ENCODE results near the gene H2AZ2.
"Not testable (repeated sequence)": the region's sequence is repeated elsewhere in the genome, so short reads cannot be mapped to it uniquely, and the experiment has no call there.

H2AZ2 gene

GRCh38 chr7:44811571-44811970, 36.3 kb downstream of the H2AZ2 start:
- DNase-seq, result no peak

DNA sequence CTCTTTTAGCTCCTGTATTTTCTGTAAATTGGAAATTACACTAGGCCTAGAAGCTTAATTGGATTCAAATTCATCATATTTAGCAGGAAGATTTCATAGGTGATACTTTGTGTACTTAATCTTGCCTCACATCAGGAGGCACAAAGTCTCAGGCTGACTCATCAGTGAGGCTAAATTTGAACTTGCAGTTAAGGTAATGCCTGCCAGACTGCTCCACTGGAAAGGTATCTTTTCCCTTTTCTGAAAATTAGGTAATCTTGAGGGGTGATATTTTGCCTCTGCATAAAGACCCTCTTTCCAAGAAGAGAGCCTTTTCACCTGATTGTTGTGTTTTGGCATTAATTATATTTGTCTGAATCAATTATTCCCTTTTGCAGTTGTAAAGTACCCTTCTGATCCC, 36.8 kb downstream of the H2AZ2 start:
- DNase-seq, result no peak

GRCh38 chr7:44808914-44809393, 38.9 kb downstream of the H2AZ2 start:
- no peak for DNase-seq

DNA sequence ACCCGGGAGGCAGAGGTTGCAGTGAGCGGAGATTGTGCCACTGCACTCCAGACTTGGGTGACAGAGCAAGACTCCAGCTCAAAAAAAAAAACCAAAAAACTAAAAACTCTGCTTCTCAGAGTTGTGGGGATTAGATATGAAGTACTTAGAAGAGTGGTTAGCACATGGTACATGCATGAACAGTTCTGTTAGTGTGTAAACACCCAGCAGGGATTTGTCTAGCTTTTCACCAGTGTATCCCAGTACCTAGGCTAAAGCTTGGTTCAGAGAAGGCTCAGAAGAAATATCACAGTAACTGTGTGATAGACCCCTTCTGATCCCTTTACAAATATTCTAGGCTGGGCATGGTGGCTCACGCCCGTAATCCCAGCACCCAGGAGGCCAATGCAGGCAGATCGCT, 41.9 kb downstream of the H2AZ2 start:
- no peak for DNase-seq

DNA sequence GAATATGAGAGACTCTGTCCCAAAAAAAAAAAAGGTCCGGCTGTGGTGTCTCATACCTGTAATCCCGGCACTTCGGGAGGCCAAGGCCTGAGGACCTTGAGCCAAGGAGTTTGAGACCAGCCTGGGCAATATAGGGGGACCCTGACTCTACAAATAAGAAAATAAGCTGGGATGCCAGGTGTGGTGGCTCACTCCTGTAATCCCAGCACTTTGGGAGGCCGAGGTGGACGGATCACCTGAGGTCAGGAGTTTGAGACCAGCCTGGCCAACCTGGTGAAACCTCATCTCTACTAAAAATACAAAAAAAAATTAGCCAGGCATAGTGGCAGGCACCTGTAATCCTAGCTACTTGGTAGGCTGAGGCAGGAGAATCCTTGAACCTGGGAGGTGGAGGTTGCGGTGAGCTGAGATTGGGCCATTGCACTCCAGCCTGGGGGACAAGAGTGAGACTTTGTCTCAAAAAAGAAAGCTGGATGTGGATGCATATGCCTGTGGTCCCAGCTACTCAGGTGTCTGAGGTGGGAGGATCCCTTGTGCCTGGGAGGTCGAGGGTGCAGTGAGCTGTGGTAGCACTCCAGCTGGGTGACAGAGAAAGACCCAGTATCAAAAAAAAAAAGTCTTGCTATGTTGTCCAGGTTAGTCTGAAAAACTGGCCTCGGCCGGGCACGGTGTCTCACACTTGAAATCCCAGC, 43.9 kb downstream of the H2AZ2 start:
- DNase-seq, result not testable (repeated sequence)

DNA sequence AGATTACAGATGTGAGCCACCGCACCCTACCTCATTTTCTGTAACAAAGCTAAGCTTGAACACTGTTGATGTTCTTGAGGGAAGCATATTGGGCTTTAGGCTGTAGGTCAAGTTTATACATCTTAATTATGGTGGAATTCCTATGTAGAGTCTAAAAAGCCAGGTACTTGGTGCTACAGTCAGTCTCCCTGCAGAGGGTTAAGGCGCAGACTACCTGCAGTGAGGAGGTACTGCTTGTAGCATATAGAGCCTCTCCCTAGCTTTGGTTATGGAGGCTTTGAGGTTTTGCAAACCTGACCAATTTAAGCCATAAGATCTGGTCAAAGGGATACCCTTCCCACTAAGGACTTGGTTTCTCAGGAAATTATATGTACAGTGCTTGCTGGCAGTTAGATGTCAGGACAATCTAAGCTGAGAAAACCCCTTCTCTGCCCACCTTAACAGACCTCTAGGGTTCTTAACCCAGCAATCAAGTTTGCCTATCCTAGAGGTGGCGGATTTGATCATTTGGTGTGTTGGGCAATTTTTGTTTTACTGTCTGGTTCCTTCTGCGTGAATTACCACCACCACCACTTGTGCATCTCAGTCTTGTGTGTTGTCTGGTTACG, 45.4 kb downstream of the H2AZ2 start:
- no peak for DNase-seq

GRCh38 chr7:44801890-44802289, 46.0 kb downstream of the H2AZ2 start:
- no peak for DNase-seq

DNA sequence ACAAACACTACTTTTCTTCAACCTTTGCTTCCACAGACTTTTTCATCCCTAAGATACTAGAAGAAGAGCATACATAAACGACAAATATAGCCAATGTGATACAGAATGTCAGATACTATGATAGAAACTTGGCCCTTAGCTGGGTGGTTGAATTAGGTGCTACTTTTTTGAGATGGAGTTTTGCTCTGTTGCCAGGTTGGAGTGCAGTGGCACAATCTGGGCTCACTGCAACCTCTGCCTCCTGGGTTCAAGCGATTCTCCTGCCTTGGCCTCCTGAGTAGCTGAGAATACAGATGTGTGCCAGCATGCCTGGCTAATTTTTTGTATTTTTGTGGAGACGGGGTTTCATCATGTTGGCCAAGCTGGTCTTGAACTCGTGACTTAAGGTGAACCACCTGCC, 47.9 kb downstream of the H2AZ2 start:
- DNase-seq, result no peak

- DNase-seq, result no peak
These were observed 49.1 kb downstream of the H2AZ2 start for GRCh38 chr7:44798649-44799305.

DNA sequence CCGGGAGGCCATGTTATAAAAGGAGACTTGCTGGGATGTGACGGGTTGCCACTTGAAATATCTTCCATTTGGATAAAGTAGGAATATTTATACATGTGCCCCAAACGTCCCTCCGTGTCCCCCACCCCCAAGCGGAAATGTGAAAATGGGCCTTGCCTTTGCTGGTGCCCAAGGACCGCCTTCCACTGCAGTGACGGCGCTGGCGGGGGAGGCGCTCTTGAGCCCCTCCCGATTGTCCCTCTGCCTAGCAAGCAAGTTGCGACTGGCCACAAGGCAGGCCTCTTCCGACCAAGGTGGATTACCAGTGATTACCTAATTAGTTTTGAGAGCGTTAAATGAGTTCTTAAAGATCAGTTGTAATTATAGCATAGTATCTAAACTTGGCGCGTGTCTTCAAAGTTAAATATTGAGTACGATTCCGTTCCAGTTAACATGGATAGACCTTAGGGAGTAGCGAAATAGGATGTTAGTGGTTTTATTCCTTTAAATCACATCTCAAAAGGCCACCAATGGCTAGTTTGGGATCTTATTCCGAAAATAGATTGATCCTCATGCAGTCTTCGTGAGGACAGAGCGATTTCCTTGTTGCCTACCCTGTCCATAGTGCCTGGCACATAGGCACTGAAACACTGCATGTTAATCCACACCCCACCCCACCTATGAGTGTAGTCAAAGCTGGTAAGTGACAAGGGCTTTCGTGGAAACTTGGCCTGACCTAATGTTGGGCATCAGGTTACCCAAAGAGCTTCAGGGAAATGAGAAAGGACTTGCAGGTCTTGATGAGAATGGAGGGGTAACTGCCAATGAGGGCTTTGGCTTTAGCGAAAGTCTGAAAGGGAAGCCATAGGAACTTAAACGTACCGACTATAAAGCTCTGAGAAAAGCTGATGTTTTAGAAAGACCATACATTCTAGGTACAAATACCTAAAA, 50.3 kb downstream of the H2AZ2 start:
- peak; percentile 90 to 95 (median 92) for DNase-seq

DNA sequence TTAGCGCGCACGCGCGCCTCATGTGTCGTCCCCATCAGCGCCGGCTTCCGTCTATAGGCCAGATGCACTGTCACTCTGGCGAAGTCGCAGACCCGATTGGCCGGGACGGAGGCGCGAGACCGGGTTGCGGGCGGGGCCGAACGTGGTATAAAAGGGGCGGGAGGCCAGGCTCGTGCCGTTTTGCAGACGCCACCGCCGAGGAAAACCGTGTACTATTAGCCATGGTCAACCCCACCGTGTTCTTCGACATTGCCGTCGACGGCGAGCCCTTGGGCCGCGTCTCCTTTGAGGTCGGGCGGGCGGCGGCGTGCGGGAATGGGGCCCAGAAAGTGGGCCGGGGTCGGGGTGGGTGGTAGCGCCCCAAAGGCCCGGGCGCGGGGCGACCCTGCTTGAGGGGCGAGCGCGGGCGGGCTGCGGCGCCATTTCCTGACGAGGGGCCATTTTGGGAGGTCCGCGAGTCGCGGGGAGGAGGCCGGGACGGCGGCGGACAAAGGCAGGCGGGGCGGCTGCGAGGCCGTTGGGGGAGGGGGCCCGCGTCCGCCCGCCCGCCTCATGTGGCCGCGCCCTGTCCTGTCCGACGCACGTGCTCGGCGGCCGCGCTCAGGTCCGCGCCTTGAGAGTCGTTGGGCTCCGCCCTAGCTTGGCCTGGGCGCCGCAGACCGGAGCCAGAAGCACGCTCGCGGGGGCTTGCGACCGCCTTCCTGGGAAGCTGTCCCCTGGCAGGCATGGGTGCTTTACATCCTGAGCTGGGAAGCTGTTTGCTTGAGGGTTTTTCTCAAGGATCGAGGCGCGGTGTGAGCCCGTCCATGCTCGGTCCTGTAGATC, 51.2 kb downstream of the H2AZ2 start, which contains the start of gene PPIA:
TSS of gene PPIA (plus strand) at position 178 of the 825 bp plus-strand sequence. CDS start at position 222, 44 bp downstream.
- DNase-seq, result peak; percentile 99

DNA sequence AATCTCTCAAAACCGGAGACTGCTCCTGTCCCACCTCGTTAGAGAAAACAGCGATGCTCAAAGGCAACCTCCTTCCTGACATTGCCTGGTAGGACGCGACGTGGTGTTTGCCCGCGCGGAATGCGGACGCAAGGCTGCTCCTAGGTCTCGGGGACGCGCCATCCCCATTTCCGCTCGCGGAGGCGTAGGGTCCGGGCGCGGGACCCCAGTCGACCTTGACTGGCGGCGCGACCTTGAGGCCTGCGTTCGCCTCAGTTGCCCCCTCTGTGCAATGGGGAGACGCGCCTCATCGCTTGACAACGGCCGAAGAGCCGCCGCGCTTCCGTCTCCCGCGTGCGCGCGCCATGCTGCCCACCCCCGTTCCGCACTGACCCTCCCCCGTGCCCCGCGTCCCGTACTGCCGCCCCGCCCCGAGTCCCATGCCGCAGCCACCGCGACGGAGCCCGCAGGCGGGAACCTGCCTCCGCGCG, 51.8 kb downstream of the H2AZ2 start:
- DNase-seq, result peak in 1 of 3 donors; percentile 38

DNA sequence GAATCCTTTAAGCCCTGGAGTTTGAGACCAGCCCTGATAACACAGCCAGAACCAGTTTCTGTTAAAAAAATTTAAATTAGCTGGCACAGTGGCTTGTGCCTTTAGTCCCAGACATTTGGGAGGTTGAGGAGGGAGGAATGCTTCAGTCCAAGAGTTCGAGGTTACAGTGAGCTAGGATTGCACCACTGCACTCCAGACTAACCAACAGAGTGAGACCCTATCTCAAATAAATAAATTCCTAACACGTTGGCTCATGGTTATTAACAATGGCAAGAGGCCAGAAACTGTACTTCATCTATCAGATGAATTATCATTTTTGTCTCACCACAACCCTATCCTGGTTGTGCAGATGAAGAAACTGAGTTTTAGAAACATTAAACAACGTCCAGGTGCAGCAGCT, 53.6 kb downstream of the H2AZ2 start:
- DNase-seq, result no peak

GRCh38 chr7:44793919-44794318, 54.0 kb downstream of the H2AZ2 start:
- no peak for DNase-seq

DNA sequence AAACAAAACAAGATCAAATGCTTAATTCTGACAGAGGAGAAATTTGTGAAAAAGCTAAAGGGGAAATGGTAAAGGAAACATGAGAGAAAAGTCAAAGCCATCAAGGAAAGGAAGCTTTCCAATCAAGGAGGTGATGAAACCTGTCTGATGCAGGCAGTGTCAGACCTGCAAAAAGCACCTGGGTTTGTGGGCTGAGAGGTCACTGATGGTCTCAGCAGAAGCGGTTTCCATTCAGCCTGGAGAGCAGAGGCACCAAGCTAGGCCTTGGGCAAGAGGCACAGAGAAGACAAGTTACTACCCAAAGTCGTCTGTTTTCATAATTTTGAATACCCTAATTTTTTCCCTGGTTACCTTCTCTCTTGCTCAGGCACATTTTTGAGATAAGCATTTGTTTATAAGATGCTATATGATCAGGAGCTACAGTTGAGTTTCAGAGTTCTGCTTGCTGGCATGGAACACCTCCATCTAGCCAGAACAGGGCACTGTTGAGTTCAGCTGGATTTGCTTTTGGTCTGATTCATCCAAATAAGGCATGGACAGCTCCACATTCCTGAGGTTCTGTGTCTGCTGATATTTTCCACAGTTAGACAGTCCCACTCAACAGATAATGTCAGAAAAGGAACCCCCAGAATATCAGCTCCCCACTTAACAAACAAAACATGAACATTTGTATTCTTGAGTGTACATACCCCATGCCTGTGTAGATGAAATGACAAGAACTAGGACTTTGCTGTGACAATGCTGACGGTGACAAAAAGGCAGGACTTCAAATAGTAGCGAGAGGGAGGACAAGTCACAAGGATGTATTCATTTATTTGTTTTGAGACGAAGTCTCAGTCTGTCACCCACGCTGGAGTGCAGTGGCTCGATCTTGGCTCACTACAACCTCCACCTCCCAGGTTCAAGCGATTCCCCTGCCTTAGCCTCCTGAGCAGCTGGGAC, 56.3 kb downstream of the H2AZ2 start:
- DNase-seq, result no peak

GRCh38 chr7:44789990-44790389, 57.9 kb downstream of the H2AZ2 start:
- no peak for DNase-seq

DNA sequence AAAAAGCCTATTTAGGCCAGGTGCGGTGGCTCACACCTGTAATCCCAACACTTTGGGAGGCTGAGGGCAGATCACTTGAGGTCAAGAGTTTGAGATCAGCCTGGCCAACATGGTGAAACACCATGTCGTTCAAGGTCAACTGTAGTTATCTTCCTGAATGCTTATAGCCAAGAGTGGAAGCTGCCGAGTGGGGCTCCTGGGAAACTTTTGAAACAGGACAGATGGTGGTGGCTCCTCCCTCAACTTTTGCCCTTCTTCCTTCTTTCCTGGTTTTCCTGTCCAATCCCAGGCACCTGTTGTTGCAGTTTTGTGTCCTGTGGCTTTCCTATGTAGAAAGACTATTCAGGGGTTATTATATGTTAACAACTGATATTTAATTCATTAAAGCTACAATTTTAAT, 60.1 kb downstream of the H2AZ2 start:
- no peak for DNase-seq

- DNase-seq, result no peak
These were observed 60.8 kb downstream of the H2AZ2 start for GRCh38 chr7:44787041-44787440.

DNA sequence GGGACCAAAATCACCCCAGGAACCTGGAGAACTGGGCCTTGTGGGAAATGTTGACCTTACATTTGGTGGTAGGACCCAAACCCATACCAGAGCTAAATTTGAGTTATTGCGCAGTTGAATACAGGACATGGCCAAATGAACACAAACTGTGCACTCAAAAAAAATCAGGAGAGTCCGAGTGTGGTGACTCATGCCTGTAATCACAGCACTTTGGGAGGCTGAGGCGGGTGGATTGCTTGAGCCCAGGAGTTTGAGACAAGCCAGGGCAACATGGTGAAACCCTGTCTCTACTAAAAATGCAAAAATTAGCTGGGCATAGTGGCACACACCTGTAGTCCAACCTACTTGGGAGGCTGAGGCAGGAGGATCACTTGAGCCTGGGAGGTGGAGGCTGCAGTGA, 62.7 kb downstream of the H2AZ2 start:
- not testable (repeated sequence) for DNase-seq

GRCh38 chr7:44784364-44784763, 63.5 kb downstream of the H2AZ2 start:
- no peak for DNase-seq

DNA sequence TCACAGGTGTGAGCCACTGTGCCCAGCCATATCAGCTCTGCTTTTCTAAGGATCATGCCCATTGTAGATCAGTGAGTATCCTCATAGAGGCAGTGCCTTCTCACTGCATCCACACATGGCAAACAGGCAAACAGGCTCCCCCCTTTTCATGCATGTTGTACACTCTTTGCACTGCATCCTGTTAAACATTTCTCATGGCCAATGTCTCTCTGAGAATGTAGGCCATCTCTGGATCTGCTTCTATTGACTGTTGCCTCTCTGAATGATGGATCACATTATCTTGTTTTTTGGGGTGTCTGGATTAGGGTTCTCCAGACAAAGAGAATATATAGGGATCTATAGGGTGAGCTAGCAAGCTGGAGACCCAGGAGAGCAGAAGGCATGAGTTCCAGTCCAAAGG, 64.5 kb downstream of the H2AZ2 start:
- no peak for DNase-seq
